ENCODE data around the gene ERCC6L. TPM values are rescaled to one million over a fixed set of nuclear protein-coding genes. Genes with fewer than 3 reads are reported as not detected.

ERCC6L gene
- total and polyA plus RNA-seq, 10 of the 15 experiments (the other 5 are each of a cell fraction or from before 2014, with no cell fraction given), result 4.7 to 13.1 (median 7.7) TPM

GRCh38 chrX:72258174-72258573, 19.3 kb upstream of the ERCC6L start:
- Histone ChIP-seq H3K9ac (ENCODE audit: control insufficient read depth, insufficient read depth, low read length) (no peak overlapping the region), H3K36me3 (ENCODE audit: control insufficient read depth in 2 of 2, insufficient read depth in 2 of 2, low read length in 1 of 2) (no peaks in the 10 kb centered on the region), H3K4me2 (ENCODE audit: control insufficient read depth, insufficient read depth) (no peak overlapping the region), H3K27ac (ENCODE audit: control insufficient read depth, insufficient read depth) (no peak overlapping the region), H4K20me1 (ENCODE audit: control insufficient read depth, insufficient read depth) (no peaks in the 10 kb centered on the region), H3K79me2 (ENCODE audit: control insufficient read depth, insufficient read depth, low read length) (no peaks in the 10 kb centered on the region), H3K9me3 (replicated peaks; ENCODE audit: control insufficient read depth, insufficient read depth, low read length) (no peaks in the 10 kb centered on the region), H2AFZ (ENCODE audit: control insufficient read depth, low read depth, low read length) (no peak overlapping the region), H3K4me1 (ENCODE audit: control insufficient read depth, insufficient read depth, low read length) (no peaks in the 10 kb centered on the region), H3K27me3 (replicated peaks in 1 of 2; ENCODE audit: control insufficient read depth in 2 of 2, insufficient read depth in 2 of 2, low read length in 1 of 2) (peaks cover 3% of the 10 kb centered on the region in 2 experiments; a peak in 3 of 4 replicates), H3K4me3 (no peak overlapping the region)
- ATAC-seq (no peak), DNase-seq (ENCODE audit: low read depth, low spot score) (no peak), FAIRE-seq (no peak)
- 48% methylated on average over 7 of the region's 7 CpGs for WGBS (ENCODE audit: insufficient coverage, insufficient replicate concordance, low lambda C conversion rate, missing lambda C conversion rate)
- intact Hi-C loops (cut with micrococcal nuclease; ENCODE audit: unreplicated experiment), result no loop called here
- in situ Hi-C loops (cut with MboI), result no loop called here
- RAD21 ChIA-PET (ENCODE audit: unreplicated experiment), result no interaction called here
- POLR2A ChIA-PET, result no interaction called here
- CTCF ChIA-PET, result no interaction called here
- no TSS peak for BruUV-seq (replicated peaks)
- SMC1A ChIA-PET (ENCODE audit: uncharacterized antibody, unreplicated experiment), result interaction anchor here (1.1 kb wide), 1 partner anchor 11 kb away, joined by 3 read pairs; no protein-coding TSS in a partner anchor
- no peak for TF ChIP-seq NR2C1 (IDR thresholded peaks at IDR 0.05)
- no peak for TF ChIP-seq ASH2L (IDR thresholded peaks at IDR 0.05; ENCODE audit: borderline replicate concordance, low read depth)
- TF ChIP-seq SIN3A (IDR thresholded peaks at IDR 0.05; ENCODE audit: low read depth, low read length), result no peak
- no peak for TF ChIP-seq SPI1 (IDR thresholded peaks at IDR 0.05; ENCODE audit: borderline replicate concordance, insufficient read depth, low read depth, low read length)
- TF ChIP-seq TCF3 (IDR thresholded peaks at IDR 0.05; ENCODE audit: borderline replicate concordance, insufficient read depth, low read depth, low read length), result no peak
- no peak for TF ChIP-seq ZNF687 (IDR thresholded peaks at IDR 0.05)
- no peak for TF ChIP-seq NFYB (IDR thresholded peaks at IDR 0.05; ENCODE audit: insufficient read depth, low read depth, low read length)
- TF ChIP-seq, protein P1, sequence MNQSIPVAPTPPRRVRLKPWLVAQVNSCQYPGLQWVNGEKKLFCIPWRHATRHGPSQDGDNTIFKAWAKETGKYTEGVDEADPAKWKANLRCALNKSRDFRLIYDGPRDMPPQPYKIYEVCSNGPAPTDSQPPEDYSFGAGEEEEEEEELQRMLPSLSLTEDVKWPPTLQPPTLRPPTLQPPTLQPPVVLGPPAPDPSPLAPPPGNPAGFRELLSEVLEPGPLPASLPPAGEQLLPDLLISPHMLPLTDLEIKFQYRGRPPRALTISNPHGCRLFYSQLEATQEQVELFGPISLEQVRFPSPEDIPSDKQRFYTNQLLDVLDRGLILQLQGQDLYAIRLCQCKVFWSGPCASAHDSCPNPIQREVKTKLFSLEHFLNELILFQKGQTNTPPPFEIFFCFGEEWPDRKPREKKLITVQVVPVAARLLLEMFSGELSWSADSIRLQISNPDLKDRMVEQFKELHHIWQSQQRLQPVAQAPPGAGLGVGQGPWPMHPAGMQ (IDR thresholded peaks at IDR 0.05; ENCODE audit: borderline replicate concordance), result no peak
- TF ChIP-seq LARP7 (IDR thresholded peaks at IDR 0.05), result no peak
- TF ChIP-seq POU2F2 (IDR thresholded peaks at IDR 0.05; ENCODE audit: borderline replicate concordance, low read depth, low read length), result no peak
- TF ChIP-seq BCL11A (IDR thresholded peaks at IDR 0.05; ENCODE audit: low read depth, low read length), result no peak
- no peak for TF ChIP-seq STAT3 (IDR thresholded peaks at IDR 0.05; ENCODE audit: low read depth, low read length)
- no peak for TF ChIP-seq KDM1A (IDR thresholded peaks at IDR 0.05; ENCODE audit: borderline replicate concordance)
- TF ChIP-seq, protein P2, sequence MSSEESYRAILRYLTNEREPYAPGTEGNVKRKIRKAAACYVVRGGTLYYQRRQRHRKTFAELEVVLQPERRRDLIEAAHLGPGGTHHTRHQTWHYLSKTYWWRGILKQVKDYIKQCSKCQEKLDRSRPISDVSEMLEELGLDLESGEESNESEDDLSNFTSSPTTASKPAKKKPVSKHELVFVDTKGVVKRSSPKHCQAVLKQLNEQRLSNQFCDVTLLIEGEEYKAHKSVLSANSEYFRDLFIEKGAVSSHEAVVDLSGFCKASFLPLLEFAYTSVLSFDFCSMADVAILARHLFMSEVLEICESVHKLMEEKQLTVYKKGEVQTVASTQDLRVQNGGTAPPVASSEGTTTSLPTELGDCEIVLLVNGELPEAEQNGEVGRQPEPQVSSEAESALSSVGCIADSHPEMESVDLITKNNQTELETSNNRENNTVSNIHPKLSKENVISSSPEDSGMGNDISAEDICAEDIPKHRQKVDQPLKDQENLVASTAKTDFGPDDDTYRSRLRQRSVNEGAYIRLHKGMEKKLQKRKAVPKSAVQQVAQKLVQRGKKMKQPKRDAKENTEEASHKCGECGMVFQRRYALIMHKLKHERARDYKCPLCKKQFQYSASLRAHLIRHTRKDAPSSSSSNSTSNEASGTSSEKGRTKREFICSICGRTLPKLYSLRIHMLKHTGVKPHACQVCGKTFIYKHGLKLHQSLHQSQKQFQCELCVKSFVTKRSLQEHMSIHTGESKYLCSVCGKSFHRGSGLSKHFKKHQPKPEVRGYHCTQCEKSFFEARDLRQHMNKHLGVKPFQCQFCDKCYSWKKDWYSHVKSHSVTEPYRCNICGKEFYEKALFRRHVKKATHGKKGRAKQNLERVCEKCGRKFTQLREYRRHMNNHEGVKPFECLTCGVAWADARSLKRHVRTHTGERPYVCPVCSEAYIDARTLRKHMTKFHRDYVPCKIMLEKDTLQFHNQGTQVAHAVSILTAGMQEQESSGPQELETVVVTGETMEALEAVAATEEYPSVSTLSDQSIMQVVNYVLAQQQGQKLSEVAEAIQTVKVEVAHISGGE (CRISPR knock-in tag; IDR thresholded peaks at IDR 0.05), result no peak
- TF ChIP-seq HSF1 (IDR thresholded peaks at IDR 0.05; ENCODE audit: low read depth, low read length), result no peak
